HUES6 (cell line): Measurements from ENCODE around the gene OGG1.

Experiments used
- H3K27ac ChIP-seq: 2 replicates; pipeline ENCODE4 v1.7.0; 2013; ENCODE audit warnings: low read depth, mild to moderate bottlenecking, low read length, inconsistent platforms
- H3K27me3 ChIP-seq: 2 replicates; pipeline ENCODE4 v1.6.1; 2013; ENCODE audit warnings: low read length; ENCODE audit not compliant: control insufficient read depth, insufficient read depth
- H3K36me3 ChIP-seq: 2 replicates; pipeline ENCODE4 v1.6.1; 2013; ENCODE audit warnings: low read length; ENCODE audit not compliant: control insufficient read depth, insufficient read depth
- H3K4me1 ChIP-seq: 2 replicates; pipeline ENCODE4 v1.6.1; 2013; ENCODE audit warnings: low read length; ENCODE audit not compliant: control insufficient read depth, insufficient read depth
- H3K4me3 ChIP-seq: 2 replicates; pipeline ENCODE4 v1.5.1; 2013; ENCODE audit warnings: low read depth, low read length
- H3K9ac ChIP-seq: one replicate; pipeline ENCODE4 v1.6.1; 2013; ENCODE audit warnings: mild to moderate bottlenecking, low read length
- H3K9me3 ChIP-seq: 2 replicates; pipeline ENCODE4 v1.6.1; 2013; ENCODE audit warnings: low read depth, low read length; ENCODE audit not compliant: control insufficient read depth, insufficient read depth

OGG1 gene

DNA sequence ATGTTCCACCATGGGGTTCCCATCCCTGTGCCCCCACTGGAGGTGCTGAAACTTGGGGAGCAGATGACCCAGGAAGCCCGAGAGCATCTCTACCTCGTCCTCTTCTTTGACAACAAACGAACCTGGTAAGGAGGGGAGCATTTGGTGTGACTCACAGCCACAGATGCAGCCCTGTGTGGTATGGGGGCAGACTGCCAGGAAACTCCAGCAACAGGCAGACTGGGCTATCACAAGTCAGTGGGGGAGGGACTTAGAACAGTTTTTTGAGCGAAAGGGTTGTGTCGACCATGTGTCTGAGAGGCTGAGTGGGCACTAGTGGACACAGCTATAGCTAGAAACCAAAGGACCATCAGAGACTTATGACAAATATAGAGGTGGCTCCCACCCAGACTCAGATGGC lies 3.4 kb upstream of the OGG1 start:
- Histone ChIP-seq H3K27me3 (no peaks in the 10 kb centered on the region), H3K9me3 (no peaks in the 10 kb centered on the region), H3K27ac (no peak overlapping the region), H3K4me1 (0 out of 2 replicates have a peak, but pooled peaks cover 7% of the 10 kb centered on the region), H3K9ac (no peak overlapping the region), H3K4me3 (no peak overlapping the region), H3K36me3 (peaks cover 75% of the 10 kb centered on the region)

DNA sequence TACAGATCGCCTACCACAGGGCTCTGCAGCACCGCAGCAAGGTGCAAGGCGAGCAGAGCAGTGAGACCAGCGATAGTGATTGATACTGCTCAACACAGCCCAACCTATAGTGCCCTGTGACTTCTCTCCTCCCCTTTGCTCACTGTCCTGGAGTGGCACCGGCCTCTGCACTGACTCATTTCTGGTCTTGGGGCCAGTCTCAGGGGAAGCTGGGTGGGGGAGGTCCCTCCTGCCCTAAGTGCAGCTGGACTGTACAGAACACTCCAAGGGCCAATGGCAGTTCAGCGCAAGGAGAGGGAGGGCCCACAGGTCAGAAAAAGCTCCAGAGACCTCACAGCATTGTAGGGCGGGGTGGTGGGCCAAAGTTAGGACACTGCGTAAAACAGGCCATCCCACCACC lies 2.5 kb upstream of the OGG1 start:
- Histone ChIP-seq H3K36me3 (peaks cover 75% of the 10 kb centered on the region), H3K9me3 (no peaks in the 10 kb centered on the region), H3K9ac (no peak overlapping the region)

DNA sequence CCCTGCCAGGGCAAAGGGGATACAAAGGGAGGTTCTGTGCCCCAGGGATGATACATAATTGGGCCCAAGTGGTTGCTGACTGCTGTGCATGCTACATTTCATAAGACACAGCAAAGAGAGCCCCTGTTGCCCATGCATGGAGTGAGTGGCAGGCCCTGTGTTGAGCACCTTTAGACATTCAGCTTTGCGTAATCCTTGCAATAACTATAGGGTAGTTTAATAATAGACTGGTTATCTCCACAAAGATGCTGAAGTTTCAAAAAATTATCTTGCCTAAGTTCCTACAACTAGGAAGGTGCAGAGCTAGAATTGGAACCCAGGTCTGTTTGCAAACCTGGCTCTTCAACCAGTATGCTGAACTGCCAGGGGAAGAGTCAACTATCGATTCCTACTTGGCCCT lies 1.7 kb upstream of the OGG1 start:
- H3K4me3 ChIP-seq, result no peak overlapping the region
- peaks cover 75% of the 10 kb centered on the region for H3K36me3 ChIP-seq
- H3K9ac ChIP-seq, result no peak overlapping the region
- H3K9me3 ChIP-seq, result no peaks in the 10 kb centered on the region
- H3K27me3 ChIP-seq, result no peaks in the 10 kb centered on the region
- 0 out of 2 replicates have a peak, but pooled peaks cover 7% of the 10 kb centered on the region for H3K4me1 ChIP-seq
- no peak overlapping the region for H3K27ac ChIP-seq

More for the DNA sequence above, 2.5 kb upstream of the OGG1 start:
- H3K27me3 ChIP-seq, result no peaks in the 10 kb centered on the region
- H3K4me1 ChIP-seq, result 0 out of 2 replicates have a peak, but pooled peaks cover 7% of the 10 kb centered on the region
- no peak overlapping the region for H3K4me3 ChIP-seq
- H3K27ac ChIP-seq, result no peak overlapping the region

DNA sequence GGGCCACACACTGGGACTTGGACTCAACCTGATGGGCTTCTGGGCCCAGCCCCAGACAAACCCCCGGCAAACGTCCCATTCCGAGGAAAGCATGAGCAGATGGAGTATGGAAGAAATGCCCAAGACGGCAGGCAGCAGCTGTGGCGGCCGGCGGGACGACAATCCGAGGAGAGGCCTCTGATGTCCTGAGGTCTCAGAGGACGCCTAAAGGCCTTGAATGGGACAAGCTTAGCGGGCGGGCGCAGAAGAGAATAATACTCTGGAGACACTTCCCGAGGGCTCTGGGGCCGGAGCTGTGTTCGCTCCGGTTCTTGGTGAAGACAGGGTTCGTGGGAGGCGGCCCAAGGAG lies 482 bp upstream of the OGG1 start:
- peak overlapping the region; percentile 76 for H3K9ac ChIP-seq
- 0 out of 2 replicates have a peak, but pooled peaks cover 7% of the 10 kb centered on the region for H3K4me1 ChIP-seq
- no peaks in the 10 kb centered on the region for H3K9me3 ChIP-seq
- H3K4me3 ChIP-seq, result peak overlapping the region; percentile 87
- H3K36me3 ChIP-seq, result peaks cover 67% of the 10 kb centered on the region
- peak overlapping the region; percentile 81; the same call in 1 of the 2 replicates for H3K27ac ChIP-seq
- H3K27me3 ChIP-seq, result no peaks in the 10 kb centered on the region

DNA sequence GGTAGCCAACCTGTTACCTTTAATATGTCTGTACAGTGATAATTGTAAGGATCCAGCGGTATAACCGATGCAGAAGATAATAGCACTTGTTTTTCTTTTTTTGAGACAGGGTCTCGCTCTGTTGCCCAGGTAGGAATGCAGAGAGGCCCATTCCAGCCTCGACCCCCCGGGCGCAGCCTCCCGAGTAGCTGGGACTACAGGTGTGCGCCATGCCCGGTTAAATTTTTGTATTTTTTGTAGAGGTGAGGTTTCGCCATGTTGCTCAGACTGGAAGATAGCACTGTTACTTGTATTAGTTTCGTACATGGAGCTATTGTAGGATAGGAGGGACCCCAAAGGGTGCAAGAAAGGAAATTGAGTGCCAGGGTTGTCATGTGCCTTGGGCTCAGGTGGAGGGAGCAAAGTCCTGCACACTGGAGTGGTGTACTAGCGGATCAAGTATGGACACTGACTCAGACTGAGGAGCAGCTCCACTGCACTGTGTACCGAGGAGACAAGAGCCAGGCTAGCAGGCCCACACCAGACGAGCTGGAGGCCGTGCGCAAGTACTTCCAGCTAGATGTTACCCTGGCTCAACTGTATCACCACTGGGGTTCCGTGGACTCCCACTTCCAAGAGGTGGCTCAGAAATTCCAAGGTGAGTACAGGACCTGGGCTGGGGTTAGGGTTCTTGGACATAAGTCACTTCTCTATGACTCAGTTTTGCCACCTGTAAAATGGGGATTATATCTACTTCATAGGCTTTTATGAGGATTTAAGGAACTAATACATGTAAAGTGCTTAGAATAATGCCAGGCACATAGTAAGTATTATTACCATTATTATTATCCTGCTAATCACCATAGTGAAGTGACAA lies 1.0 kb downstream of the OGG1 start:
- Histone ChIP-seq H3K27me3 (no peaks in the 10 kb centered on the region), H3K36me3 (peaks cover 63% of the 10 kb centered on the region), H3K4me3 (peak overlapping the region; percentile 87), H3K9ac (peak overlapping the region; percentile 71), H3K9me3 (no peaks in the 10 kb centered on the region), H3K4me1 (0 out of 2 replicates have a peak, but pooled peaks cover 7% of the 10 kb centered on the region), H3K27ac (0 out of 2 replicates have a peak overlapping the region, but pooled peaks have one; percentile 48)

DNA sequence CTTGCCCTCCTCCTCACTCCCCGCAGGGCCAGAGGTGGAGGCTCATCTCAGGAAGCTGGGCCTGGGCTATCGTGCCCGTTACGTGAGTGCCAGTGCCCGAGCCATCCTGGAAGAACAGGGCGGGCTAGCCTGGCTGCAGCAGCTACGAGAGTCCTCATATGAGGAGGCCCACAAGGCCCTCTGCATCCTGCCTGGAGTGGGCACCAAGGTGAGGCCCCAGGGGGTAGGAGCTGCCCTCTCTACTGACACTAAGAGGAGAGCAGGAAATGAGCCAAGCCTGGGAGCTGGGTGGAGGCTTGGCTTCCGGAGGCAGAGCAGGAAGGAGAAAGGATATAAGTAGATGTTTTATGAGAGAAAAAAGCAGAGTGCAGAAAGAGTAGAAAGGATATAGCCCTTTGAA lies 4.9 kb downstream of the OGG1 start:
- Histone ChIP-seq H3K36me3 (peaks cover 65% of the 10 kb centered on the region), H3K9ac (no peak overlapping the region), H3K27me3 (no peaks in the 10 kb centered on the region), H3K4me1 (0 out of 2 replicates have a peak, but pooled peaks cover 7% of the 10 kb centered on the region), H3K9me3 (no peaks in the 10 kb centered on the region), H3K4me3 (no peak overlapping the region), H3K27ac (no peak overlapping the region)

DNA sequence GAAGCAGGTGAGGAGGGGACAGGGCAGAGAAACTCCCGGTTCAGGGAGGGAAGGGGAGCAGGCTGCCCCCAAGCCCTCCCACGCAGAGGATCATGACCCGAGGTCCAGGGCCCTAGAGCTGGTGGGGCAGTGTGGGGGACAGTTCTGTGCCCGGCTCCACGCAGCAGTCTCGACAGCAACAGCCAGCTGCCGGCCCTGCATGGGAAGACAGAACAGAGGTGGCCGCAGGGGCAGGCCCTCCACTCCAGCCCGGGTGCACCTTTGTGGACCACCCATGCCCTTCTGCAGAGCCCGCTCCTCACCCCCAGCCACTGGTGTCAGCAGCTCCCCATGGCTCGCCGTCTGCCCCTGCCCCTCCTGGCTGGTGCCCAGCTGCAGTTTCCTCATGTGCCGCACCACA lies 7.7 kb downstream of the OGG1 start:
- H3K9ac ChIP-seq, result no peak overlapping the region

DNA sequence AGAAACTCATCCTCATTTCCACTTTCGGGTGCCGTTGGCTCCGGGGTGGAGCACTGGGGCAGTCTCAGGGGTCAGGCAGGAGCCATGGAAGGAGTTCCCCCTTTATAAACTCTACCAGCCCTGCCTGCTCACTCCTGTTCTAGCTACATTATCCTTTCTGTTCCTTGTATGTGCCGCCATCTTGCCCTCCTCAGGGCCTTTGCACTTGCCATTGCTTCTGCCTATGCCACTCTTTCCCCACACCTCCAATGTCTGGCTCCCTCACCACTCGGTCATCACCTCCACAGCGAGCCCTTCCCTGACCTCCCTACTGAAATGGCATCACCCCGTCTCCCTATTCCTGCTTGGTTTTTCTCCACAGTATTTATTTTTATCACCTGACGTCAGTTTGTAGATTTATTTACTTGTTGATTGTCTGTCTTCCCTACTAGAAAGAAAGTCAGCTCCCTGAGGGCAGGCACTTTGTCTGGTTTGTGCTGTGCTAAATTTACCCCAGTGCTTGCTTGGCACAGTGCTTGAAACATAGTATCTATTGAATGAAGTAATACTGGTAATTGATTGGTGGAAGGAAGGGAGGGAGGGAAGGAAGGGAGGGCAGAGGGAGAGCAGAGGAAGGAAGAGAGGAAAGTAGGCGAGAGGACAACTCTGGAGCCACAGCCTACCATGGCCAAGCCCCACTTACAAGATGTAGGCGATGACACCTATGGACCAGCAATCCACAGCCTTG lies 11.2 kb downstream of the OGG1 start:
- no peak overlapping the region for H3K9ac ChIP-seq
- H3K4me1 ChIP-seq, result peaks cover under 1% of the 10 kb centered on the region; the same call in 1 of the 2 replicates
- no peak overlapping the region for H3K27ac ChIP-seq
- H3K27me3 ChIP-seq, result no peaks in the 10 kb centered on the region
- peaks cover 38% of the 10 kb centered on the region for H3K36me3 ChIP-seq
- H3K4me3 ChIP-seq, result no peak overlapping the region
- no peaks in the 10 kb centered on the region for H3K9me3 ChIP-seq

More for the DNA sequence above, 7.7 kb downstream of the OGG1 start:
- Histone ChIP-seq H3K36me3 (peaks cover 60% of the 10 kb centered on the region), H3K9me3 (no peaks in the 10 kb centered on the region), H3K4me1 (no peaks in the 10 kb centered on the region), H3K27me3 (no peaks in the 10 kb centered on the region), H3K27ac (no peak overlapping the region), H3K4me3 (no peak overlapping the region)

DNA sequence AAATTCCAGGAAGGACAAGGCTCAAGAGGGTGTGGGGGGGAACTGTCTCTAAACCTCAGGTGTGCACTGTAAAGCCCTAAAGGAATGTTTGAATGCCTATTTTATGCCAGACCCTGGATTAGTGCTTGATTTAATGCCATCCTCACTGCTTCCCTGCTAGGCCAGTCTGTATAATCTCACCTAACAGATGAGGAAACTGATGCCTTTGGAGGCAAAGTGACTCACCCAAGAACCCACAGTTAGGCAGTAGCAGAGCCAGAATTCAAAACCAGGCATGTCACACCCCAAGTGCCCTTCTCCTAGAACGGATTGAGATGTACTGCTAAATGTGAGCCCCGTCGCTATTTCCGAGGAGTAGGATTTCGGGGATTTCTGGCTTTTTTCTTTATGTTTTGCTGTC lies 12.2 kb downstream of the OGG1 start:
- H3K4me1 ChIP-seq, result peaks cover 4% of the 10 kb centered on the region; the same call in 1 of the 2 replicates
- no peaks in the 10 kb centered on the region; the same call in 1 of the 2 replicates for H3K27me3 ChIP-seq
- no peak overlapping the region for H3K9ac ChIP-seq
- H3K27ac ChIP-seq, result no peak overlapping the region
- H3K9me3 ChIP-seq, result no peaks in the 10 kb centered on the region
- H3K4me3 ChIP-seq, result no peak overlapping the region
- H3K36me3 ChIP-seq, result peaks cover 29% of the 10 kb centered on the region

DNA sequence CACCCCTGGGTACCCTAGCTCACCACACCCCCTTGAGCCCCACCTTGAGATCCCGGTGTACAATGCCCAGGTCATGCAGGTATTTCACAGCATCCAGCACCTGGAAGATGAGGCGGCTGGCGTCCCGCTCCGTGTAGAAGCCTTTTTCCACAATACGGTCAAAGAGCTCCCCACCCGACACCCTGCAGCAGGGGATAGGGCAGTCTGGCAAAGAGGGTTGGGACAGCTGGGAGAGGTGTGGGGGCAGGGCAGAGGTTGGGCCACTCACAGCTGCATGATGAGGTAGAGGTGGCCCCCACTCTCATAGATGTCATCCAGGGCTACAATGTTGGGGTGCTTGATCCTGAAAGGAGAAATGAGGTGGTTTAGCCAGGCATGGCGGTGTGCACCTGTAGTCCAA lies 13.1 kb downstream of the OGG1 start:
- peaks cover 20% of the 10 kb centered on the region for H3K36me3 ChIP-seq
- H3K9ac ChIP-seq, result no peak overlapping the region
- H3K4me1 ChIP-seq, result peaks cover 4% of the 10 kb centered on the region; the same call in 1 of the 2 replicates

DNA sequence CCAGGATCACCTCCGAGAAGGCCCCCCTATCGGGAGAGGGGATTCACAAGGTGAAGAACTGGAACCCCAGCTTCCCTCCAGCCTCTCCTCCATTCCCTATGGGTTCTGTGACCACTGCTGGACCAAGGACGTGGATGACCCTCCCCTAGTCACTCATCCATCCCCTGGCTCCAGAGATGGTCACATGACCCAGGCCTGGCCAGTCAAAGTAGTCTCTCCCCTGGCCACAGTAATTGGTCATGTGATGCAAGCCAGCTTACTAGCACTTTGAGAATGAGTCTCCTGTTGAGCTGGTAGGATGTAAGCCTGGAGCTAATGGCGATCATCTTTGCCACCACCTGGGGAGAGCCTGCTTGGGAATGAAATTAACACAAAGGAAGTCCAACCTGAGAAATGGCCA lies 16.1 kb downstream of the OGG1 start:
- Histone ChIP-seq H3K27ac (no peak overlapping the region), H3K4me1 (peaks cover 16% of the 10 kb centered on the region), H3K9ac (no peak overlapping the region), H3K36me3 (0 out of 2 replicates have a peak, but pooled peaks cover 2% of the 10 kb centered on the region), H3K9me3 (no peaks in the 10 kb centered on the region), H3K4me3 (no peak overlapping the region), H3K27me3 (peaks cover 11% of the 10 kb centered on the region)

More for the DNA sequence above, 13.1 kb downstream of the OGG1 start:
- H3K4me3 ChIP-seq, result no peak overlapping the region
- no peaks in the 10 kb centered on the region for H3K9me3 ChIP-seq
- H3K27me3 ChIP-seq, result no peaks in the 10 kb centered on the region; the same call in 1 of the 2 replicates
- no peak overlapping the region for H3K27ac ChIP-seq
